A549 (cell line): ENCODE results near the gene STX16. TPM values are rescaled to one million over a fixed set of nuclear protein-coding genes. Genes with fewer than 3 reads are reported as not detected.

ENCODE experiments used
- ATOH8 ChIP-seq: fragments of 250-450 bp; sonication (Bioruptor Pico); IDR thresholded peaks from 2 replicates; pipeline ENCODE4 v1.5.0; 2020; ENCODE audit warnings: low read depth, mild to moderate bottlenecking, moderate library complexity
- CEBPB ChIP-seq, 2 experiments: fragments of >200 bp in 1 of 2; sonication (Bioruptor Twin) in 1 of 2; formaldehyde crosslinking in 1 of 2; IDR thresholded peaks; 2 replicates each; pipeline ENCODE4 v1.6.1; 2012 to 2016
- CHD2 ChIP-seq: fragments of 150-350 bp; IDR thresholded peaks from 2 replicates; pipeline ENCODE4 v1.6.1; 2014; ENCODE audit warnings: low read length; ENCODE audit not compliant: partially characterized antibody
- CTCF ChIP-seq: fragments of >200 bp; sonication (Bioruptor Twin); formaldehyde crosslinking; IDR thresholded peaks from 3 replicates; pipeline ENCODE4 v1.5.1; 2016
- E2F6 ChIP-seq: IDR thresholded peaks from 2 replicates; pipeline ENCODE4 v1.6.1; 2012; ENCODE audit warnings: low read depth, borderline replicate concordance
- EHMT2 ChIP-seq: fragments of 200-600 bp; sonication (generic); IDR thresholded peaks from 2 replicates; pipeline ENCODE4 v1.6.1; 2016; ENCODE audit warnings: antibody characterized with exemption, low read depth, mild to moderate bottlenecking, moderate library complexity
- ELK1 ChIP-seq: fragments of 150-350 bp; IDR thresholded peaks from 2 replicates; pipeline ENCODE4 v1.6.1; 2014; ENCODE audit warnings: low read depth, mild to moderate bottlenecking, low read length
- EP300 ChIP-seq, 2 experiments: fragments of >200 bp; sonication (Bioruptor Twin); formaldehyde crosslinking; IDR thresholded peaks; 2 replicates in 1 of 2; 3 replicates in 1 of 2; pipeline ENCODE4 v1.6.1; 2016 to 2017
- FOSB ChIP-seq: fragments of 250-450 bp; sonication (Bioruptor Pico); IDR thresholded peaks from 2 replicates; pipeline ENCODE4 v1.5.0; 2020; ENCODE audit warnings: mild to moderate bottlenecking, moderate library complexity
- FOXS1 ChIP-seq: fragments of 250-450 bp; sonication (Bioruptor Pico); IDR thresholded peaks from 2 replicates; pipeline ENCODE4 v1.5.0; 2020; ENCODE audit warnings: mild to moderate bottlenecking, moderate library complexity
- GATA3 ChIP-seq: IDR thresholded peaks from 2 replicates; pipeline ENCODE4 v1.6.1; 2012; ENCODE audit warnings: borderline replicate concordance
- HDAC2 ChIP-seq: fragments of 200-600 bp; sonication (generic); IDR thresholded peaks from 2 replicates; pipeline ENCODE4 v1.6.1; 2016
- HOXA7 ChIP-seq: fragments of 250-450 bp; sonication (Bioruptor Pico); IDR thresholded peaks from 2 replicates; pipeline ENCODE4 v1.5.0; 2020; ENCODE audit warnings: mild to moderate bottlenecking, moderate library complexity
- JUNB ChIP-seq: fragments of >200 bp; sonication (Bioruptor Twin); formaldehyde crosslinking; IDR thresholded peaks from 2 replicates; pipeline ENCODE4 v1.6.1; 2016
- KDM5A ChIP-seq: fragments of 200-600 bp; sonication (generic); IDR thresholded peaks from 2 replicates; pipeline ENCODE4 v1.6.1; 2016; ENCODE audit warnings: antibody characterized with exemption, mild to moderate bottlenecking
- MAFK ChIP-seq: fragments of 450-650 bp; IDR thresholded peaks from 2 replicates; pipeline ENCODE4 v1.6.1; 2014; ENCODE audit not compliant: partially characterized antibody
- MAZ ChIP-seq: fragments of 150-350 bp; IDR thresholded peaks from 2 replicates; pipeline ENCODE4 v1.6.1; 2014; ENCODE audit warnings: antibody characterized with exemption, low read depth, low read length, borderline replicate concordance
- MYC ChIP-seq: IDR thresholded peaks from 2 replicates; pipeline ENCODE4 v1.6.1; 2012; ENCODE audit warnings: mild to moderate bottlenecking, inconsistent platforms, low read length, improper control_type of control experiment, borderline replicate concordance
- NFE2L2 ChIP-seq: fragments of 150-350 bp; conservative IDR thresholded peaks from 2 replicates; pipeline ENCODE4 v1.6.1; 2014; ENCODE audit warnings: low read length
- NPAS2 ChIP-seq: fragments of 250-450 bp; sonication (Bioruptor Pico); IDR thresholded peaks from 2 replicates; pipeline ENCODE4 v1.8.0; 2022; ENCODE audit warnings: mild to moderate bottlenecking, moderate library complexity, borderline replicate concordance
- PHF8 ChIP-seq: fragments of 200-600 bp; sonication (generic); IDR thresholded peaks from 2 replicates; pipeline ENCODE4 v1.6.1; 2016; ENCODE audit warnings: low read depth, mild to moderate bottlenecking, antibody characterized with exemption, moderate library complexity, borderline replicate concordance
- POLR2A ChIP-seq: IDR thresholded peaks from 2 replicates; pipeline ENCODE4 v1.6.1; 2012; ENCODE audit warnings: mild to moderate bottlenecking, low read length
- POLR2AphosphoS2 ChIP-seq: conservative IDR thresholded peaks from 2 replicates; pipeline ENCODE4 v1.6.1; 2012; ENCODE audit warnings: low read length, improper control_type of control experiment, inconsistent platforms
- RAD21 ChIP-seq, 2 experiments: fragments of >200 bp in 1 of 2; sonication (Bioruptor Twin) in 1 of 2; formaldehyde crosslinking in 1 of 2; IDR thresholded peaks in 1 of 2; conservative IDR thresholded peaks in 1 of 2; 2 replicates in 1 of 2; 3 replicates in 1 of 2; pipeline ENCODE4 v1.6.1; 2012 to 2018; ENCODE audit warnings: inconsistent platforms in 1 of 2
- RFX5 ChIP-seq: fragments of 450-650 bp; IDR thresholded peaks from 2 replicates; pipeline ENCODE4 v1.7.1; 2014; ENCODE audit warnings: antibody characterized with exemption, mild to moderate bottlenecking, moderate library complexity
- SREBF2 ChIP-seq: fragments of 450-650 bp; IDR thresholded peaks from 2 replicates; pipeline ENCODE4 v1.6.1; 2014; ENCODE audit warnings: mild to moderate bottlenecking, moderate library complexity
- TP53 ChIP-seq: fragments of 250-450 bp; sonication (Bioruptor Pico); IDR thresholded peaks from 2 replicates; pipeline ENCODE4 v1.5.0; 2021; ENCODE audit warnings: mild to moderate bottlenecking, moderate library complexity
- ZNF302 ChIP-seq: fragments of 250-450 bp; sonication (Bioruptor Pico); IDR thresholded peaks from 2 replicates; pipeline ENCODE4 v1.9.0; 2021; ENCODE audit warnings: inconsistent platforms, mild to moderate bottlenecking, moderate library complexity
- ZSCAN20 ChIP-seq: fragments of 250-450 bp; sonication (Bioruptor Pico); IDR thresholded peaks from 2 replicates; pipeline ENCODE4 v1.8.0; 2022; ENCODE audit warnings: mild to moderate bottlenecking, moderate library complexity
- polyA plus RNA-seq, 4 experiments: library from polyadenylated mRNA; depleted of rRNA in 3 of 4; stranded (reverse); fragments of >200 nt; fragmentation: RNase III in 1 of 4; extraction: RNeasy Plus Mini Kit Qiagen cat#74134 plus additional on column Dnase treatment in 1 of 4; gene quantifications; 2 replicates in 3 of 4; 3 replicates in 1 of 4; pipeline ENCODE4 v1.2.3, GENCODE V29; 2011 to 2017

Gene STX16
- polyA plus RNA-seq, 2 of the 4 experiments (the other 2 are of a cell fraction): 68.5 to 71.6 TPM

GRCh38 chr20:58692579-58693225, 41.6 kb downstream of the STX16 start, which contains the start of gene NPEPL1 (continued):
- no peak for TF ChIP-seq ATOH8 (CRISPR knock-in tag)
- TF ChIP-seq CEBPB (IDR thresholded peaks at IDR 0.05): no peak
- TF ChIP-seq RFX5: no peak
- 0 out of 2 replicates have a peak, but pooled peaks have one; percentile 39 for TF ChIP-seq FOXS1
- no peak for TF ChIP-seq HOXA7 (CRISPR knock-in tag)
- TF ChIP-seq HDAC2: no peak
- no peak for TF ChIP-seq FOSB
- TF ChIP-seq MYC: no peak
- TF ChIP-seq PHF8: 0 out of 2 replicates have a peak, but pooled peaks have one; percentile 16
- TF ChIP-seq GATA3: no peak
- TF ChIP-seq ZNF302: no peak
- no peak for TF ChIP-seq MAZ
- TF ChIP-seq EP300 (IDR thresholded peaks at IDR 0.05): no peak
- TF ChIP-seq POLR2AphosphoS2: no peak
- TF ChIP-seq SREBF2: no peak
- no peak for TF ChIP-seq E2F6
- no peak for TF ChIP-seq NFE2L2
- no peak for TF ChIP-seq KDM5A
- TF ChIP-seq JUNB: no peak
- no peak for TF ChIP-seq NPAS2 (CRISPR knock-in tag)
- peak; percentile 52 for TF ChIP-seq POLR2A
- no peak for TF ChIP-seq ELK1
- TF ChIP-seq MAFK: no peak
- no peak for TF ChIP-seq EHMT2
- TF ChIP-seq CTCF: peak; percentile 45
- TF ChIP-seq TP53: no peak
- no peak for TF ChIP-seq ZSCAN20 (CRISPR knock-in tag)
- TF ChIP-seq RAD21 (conservative IDR thresholded peaks at IDR 0.05 in 1 of 2, IDR thresholded peaks at IDR 0.05 in 1 of 2): no peak
- peak; percentile 43 for TF ChIP-seq CHD2
